Stimulated activated CD4-positive, alpha-beta T cell treated with anti-CD3 and anti-CD28 coated beads, TNF-alpha, amount 100 ng/mL, for 1 hour (primary cell): ENCODE data around the gene BIRC5.
"Not testable (repeated sequence)": the region's sequence is repeated elsewhere in the genome, so short reads cannot be mapped to it uniquely, and the experiment has no call there.

Experiments used
- DNase-seq, 3 donors: peaks; one replicate each; pipeline ENCODE4 v3.0.0-alpha.2; 2020; ENCODE audit warnings: low read depth in 3 of 3, low spot score in 1 of 3

Gene BIRC5

GRCh38 chr17:78214016-78214705 lies at the start of gene BIRC5:
TSS of gene BIRC5 (plus strand) at chr17:78214253. CDS start at chr17:78214317, 64 bp downstream.
- DNase-seq, result peak; percentile 72 to 92 (median 78)

GRCh38 chr17:78164748-78165607 lies 49.1 kb upstream of the BIRC5 start:
- no peak for DNase-seq

GRCh38 chr17:78166416-78166815 lies 47.6 kb upstream of the BIRC5 start:
- DNase-seq, result no peak

- DNase-seq, result peak; percentile 66 to 82 (median 72)
Observed at GRCh38 chr17:78168242-78168902, 45.7 kb upstream of the BIRC5 start, which contains the start of gene SYNGR2. TSS of gene SYNGR2 (plus strand) at chr17:78168581. CDS start at chr17:78168617, 36 bp downstream.

GRCh38 chr17:78168903-78169793 lies 44.9 kb upstream of the BIRC5 start:
- peak; percentile 29 to 49 (median 32) for DNase-seq

- DNase-seq, result no peak
Observed at GRCh38 chr17:78170692-78171590, 43.1 kb upstream of the BIRC5 start.

- not testable (repeated sequence) for DNase-seq
Observed at GRCh38 chr17:78171591-78172248, 42.3 kb upstream of the BIRC5 start.

- DNase-seq, result no peak
Observed at GRCh38 chr17:78172249-78173051, 41.6 kb upstream of the BIRC5 start.

- no peak for DNase-seq
Observed at GRCh38 chr17:78173097-78173715, 40.8 kb upstream of the BIRC5 start.

- DNase-seq, result no peak
Observed at GRCh38 chr17:78174346-78174869, 39.6 kb upstream of the BIRC5 start.

GRCh38 chr17:78174870-78175642 lies 39.0 kb upstream of the BIRC5 start:
- no peak for DNase-seq

GRCh38 chr17:78175643-78175981 lies 38.4 kb upstream of the BIRC5 start:
- DNase-seq, result no peak

- DNase-seq, result peak; percentile 47 to 76 (median 65)
Observed at GRCh38 chr17:78176548-78177025, 37.5 kb upstream of the BIRC5 start.

GRCh38 chr17:78179372-78179771 lies 34.7 kb upstream of the BIRC5 start:
- no peak for DNase-seq

GRCh38 chr17:78180083-78180482 lies 34.0 kb upstream of the BIRC5 start:
- no peak for DNase-seq

- no peak for DNase-seq
Observed at GRCh38 chr17:78180508-78180907, 33.5 kb upstream of the BIRC5 start.

GRCh38 chr17:78182504-78182903 lies 31.5 kb upstream of the BIRC5 start:
- no peak for DNase-seq
